ENCODE measurements around the gene INO80B. TPM values are rescaled to one million over a fixed set of nuclear protein-coding genes. Genes with fewer than 3 reads are reported as not detected.
"Not testable (repeated sequence)": the region's sequence is repeated elsewhere in the genome, so short reads cannot be mapped to it uniquely, and the experiment has no call there.

Gene INO80B
- total RNA-seq, 2 donors from 2014 or later, result 10.4 to 14.6 TPM

- no peak for TF ChIP-seq CTCF (IDR thresholded peaks at IDR 0.05)
- Histone ChIP-seq H3K36me3 (no peaks in the 10 kb centered on the region), H3K27me3 (no peaks in the 10 kb centered on the region), H3K4me1 (peaks cover 0 to 55% of the 10 kb centered on the region in 2 donors), H3K4me3 (peak overlapping the region; percentile 41 to 61), H3K27ac (peak overlapping the region; percentile 86 to 89), H3K9me3 (no peaks in the 10 kb centered on the region)
- DNase-seq (ENCODE audit: low spot score), result no peak
Observed at GRCh38 chr2:74441170-74441689, 13.7 kb upstream of the INO80B start.

- H3K27me3 ChIP-seq, result no peaks in the 10 kb centered on the region
- no peaks in the 10 kb centered on the region for H3K36me3 ChIP-seq
- peak within 1 kb of the TSS; percentile 41 to 61 for H3K4me3 ChIP-seq
- DNase-seq (ENCODE audit: low spot score), result no peak
- peak within 1 kb of the TSS; percentile 86 to 89 for H3K27ac ChIP-seq
- H3K4me1 ChIP-seq, result peaks cover 0 to 48% of the 10 kb centered on the region in 2 donors
- no peaks in the 10 kb centered on the region for H3K9me3 ChIP-seq
- TF ChIP-seq CTCF (IDR thresholded peaks at IDR 0.05), result no peak
Observed at GRCh38 chr2:74441690-74442482, 13.0 kb upstream of the INO80B start, which contains the start of gene RTKN. TSS of gene RTKN (minus strand) at chr2:74441937. CDS start at chr2:74441816, 121 bp downstream.

- not testable (repeated sequence) for H3K36me3 ChIP-seq; H3K9me3 ChIP-seq; DNase-seq (ENCODE audit: low spot score); H3K27me3 ChIP-seq
- Histone ChIP-seq H3K27ac (peak overlapping the region; percentile 86 to 89), H3K4me1 (peaks cover 0 to 40% of the 10 kb centered on the region in 2 donors), H3K4me3 (peak overlapping the region; percentile 41 to 61)
Observed at GRCh38 chr2:74442483-74443297, 12.2 kb upstream of the INO80B start.

GRCh38 chr2:74444498-74445318 lies 10.2 kb upstream of the INO80B start:
- Histone ChIP-seq H3K4me3 (no peak overlapping the region), H3K27me3 (no peaks in the 10 kb centered on the region), H3K9me3 (no peaks in the 10 kb centered on the region), H3K27ac (no peak overlapping the region), H3K36me3 (no peaks in the 10 kb centered on the region), H3K4me1 (peaks cover 0 to 26% of the 10 kb centered on the region in 2 donors)
- TF ChIP-seq CTCF (IDR thresholded peaks at IDR 0.05), result no peak
- no peak for DNase-seq (ENCODE audit: low spot score)

- Histone ChIP-seq H3K27me3 (no peaks in the 10 kb centered on the region), H3K4me3 (no peak overlapping the region), H3K4me1 (peaks cover 0 to under 1% of the 10 kb centered on the region in 2 donors), H3K36me3 (no peaks in the 10 kb centered on the region), H3K27ac (no peak overlapping the region), H3K9me3 (no peaks in the 10 kb centered on the region)
- TF ChIP-seq CTCF (IDR thresholded peaks at IDR 0.05), result no peak
- DNase-seq (ENCODE audit: low spot score), result no peak
Observed at GRCh38 chr2:74447230-74447999, 7.5 kb upstream of the INO80B start.
